Posterior vena cava (tissue), 2 donors: ENCODE data around the gene CAVIN2. TPM values are rescaled to one million over a fixed set of nuclear protein-coding genes. Genes with fewer than 3 reads are reported as not detected.

Experiments used
- total RNA-seq, 2 donors: library from RNA; stranded (reverse); fragmentation: NEBNext Ultra II Directional; extraction: Animal tissue kit (Norgen Biotek cat#: 25700); gene quantifications; one replicate each; pipeline ENCODE4 v1.2.1, GENCODE V29; 2021
- donor health status: DM: yes; HTN: yes; CAD: no.
- donor health status: DM: yes; HTN: yes; CAD: no.

Gene CAVIN2
- total RNA-seq, 2 donors from 2014 or later, result 40.4 to 48.8 TPM

Other genes starting within 250 kb of the CAVIN2 start
- 10 to 100 TPM; 26.8 to 32.0 TPM for gene NABP1, start 169.0 kb downstream of the CAVIN2 start, total RNA-seq